Measurements from ENCODE around the gene UBE2J2.

GRCh38 chr1:1204425-1204920 is 69.2 kb downstream of the UBE2J2 start:
- TF ChIP-seq POLR2A (IDR thresholded peaks at IDR 0.05; ENCODE audit: low read depth, low read length) (no peak), CTCF (conservative IDR thresholded peaks at IDR 0.05; ENCODE audit: low read depth, low read length) (no peak), CHD1 (IDR thresholded peaks at IDR 0.05; ENCODE audit: low read depth, low read length) (no peak), USF2 (IDR thresholded peaks at IDR 0.05; ENCODE audit: low read depth, low read length) (no peak), SMC3 (IDR thresholded peaks at IDR 0.05; ENCODE audit: low read depth, low read length) (no peak), RAD21 (IDR thresholded peaks at IDR 0.05; ENCODE audit: low read length) (no peak), BHLHE40 (IDR thresholded peaks at IDR 0.05; ENCODE audit: low read depth, low read length) (no peak), RFX5 (IDR thresholded peaks at IDR 0.05; ENCODE audit: low read depth, low read length) (no peak), FOS (IDR thresholded peaks at IDR 0.05; ENCODE audit: low read depth, low read length) (no peak), NFE2L2 (IDR thresholded peaks at IDR 0.05; ENCODE audit: low read depth, low read length) (no peak), CEBPB (IDR thresholded peaks at IDR 0.05; ENCODE audit: low read depth, low read length) (no peak), MAZ (IDR thresholded peaks at IDR 0.05; ENCODE audit: borderline replicate concordance, low read depth, low read length) (no peak), ELK1 (IDR thresholded peaks at IDR 0.05; ENCODE audit: borderline replicate concordance, low read depth, low read length) (no peak)

Data from IMR-90 (cell line).